Measurements from ENCODE around the gene TNFRSF1A. TPM values are rescaled to one million over a fixed set of nuclear protein-coding genes. Genes with fewer than 3 reads are reported as not detected.

Gene TNFRSF1A
- total RNA-seq (56.1 TPM), polyA plus RNA-seq (223 TPM)

DNA sequence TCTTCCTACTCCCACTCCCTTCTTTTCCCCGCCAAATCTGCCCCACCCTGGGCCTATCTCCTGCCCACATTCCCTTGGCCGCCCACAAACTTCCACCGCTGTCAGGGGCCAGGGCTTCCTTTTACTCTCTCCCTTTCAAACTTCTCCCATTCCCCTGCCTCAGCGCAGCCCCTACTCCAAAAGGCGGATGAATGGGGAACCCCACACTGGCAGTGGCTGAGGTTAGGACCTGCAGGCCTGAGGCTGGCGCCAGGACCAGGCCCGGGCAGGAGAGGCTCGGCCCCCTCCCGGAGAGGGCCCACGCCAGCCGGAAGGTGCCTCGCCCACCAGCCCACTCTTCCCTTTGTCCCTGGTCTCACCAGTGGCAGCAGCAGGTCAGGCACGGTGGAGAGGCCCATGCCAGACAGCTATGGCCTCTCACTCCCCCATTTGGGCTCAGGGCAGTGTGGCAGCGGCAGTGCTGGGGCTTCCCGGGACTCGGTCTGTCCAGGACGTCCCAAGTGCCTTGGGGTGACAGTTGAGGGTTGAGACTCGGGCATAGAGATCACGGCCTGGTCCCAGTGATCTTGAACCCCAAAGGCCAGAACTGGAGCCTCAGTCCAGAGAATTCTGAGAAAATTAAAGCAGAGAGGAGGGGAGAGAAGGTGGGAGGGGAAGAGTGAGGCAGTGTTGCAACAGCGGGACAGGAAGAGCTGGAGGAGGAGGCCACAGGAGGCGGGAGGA is at the start of gene TNFRSF1A:
TSS of gene TNFRSF1A (minus strand) at position 660 of the 723 bp plus-strand sequence. CDS start at position 398, 262 bp downstream.
- under 1% methylated on average over 21 of the region's 21 CpGs for WGBS
- H3K4me1 ChIP-seq (ENCODE audit: insufficient read depth) = no peaks in the 10 kb centered on the region
- no peaks in the 10 kb centered on the region for H3K36me3 ChIP-seq (ENCODE audit: insufficient read depth)
- DNase-seq (ENCODE audit: extremely low spot score) = peak; percentile 79
- peak within 1 kb of the TSS; percentile 75 for H3K4me3 ChIP-seq (ENCODE audit: low read depth, low read length)
- peak within 1 kb of the TSS; percentile 95 for H3K27ac ChIP-seq (ENCODE audit: low read depth)

DNA sequence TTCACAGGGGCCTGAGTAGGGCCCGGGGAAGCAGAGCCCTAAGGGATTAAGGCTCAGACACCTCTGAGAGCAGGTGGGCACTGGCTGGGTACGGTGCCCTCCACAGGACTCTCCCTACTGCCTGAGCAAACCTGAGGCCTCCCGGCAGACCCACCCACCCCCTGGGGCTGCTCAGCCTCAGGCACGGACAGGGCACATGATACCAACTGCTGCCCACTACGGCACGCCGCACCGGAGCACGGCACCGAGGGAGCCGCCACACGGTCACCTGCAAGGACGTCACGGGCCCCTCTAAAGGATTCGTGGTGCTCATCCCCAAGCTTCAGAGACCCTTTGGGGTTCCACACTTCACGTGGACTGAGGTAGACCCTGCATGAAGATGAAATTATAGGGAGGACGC is 49.1 kb upstream of the TNFRSF1A start:
- no peaks in the 10 kb centered on the region for H3K4me1 ChIP-seq (ENCODE audit: insufficient read depth)
- no peak overlapping the region for H3K27ac ChIP-seq (ENCODE audit: low read depth)
- DNase-seq (ENCODE audit: extremely low spot score) = no peak
- H3K4me3 ChIP-seq (ENCODE audit: low read depth, low read length) = no peak overlapping the region
- WGBS = 88% methylated on average over 17 of the region's 17 CpGs
- H3K36me3 ChIP-seq (ENCODE audit: insufficient read depth) = peaks cover 5% of the 10 kb centered on the region

DNA sequence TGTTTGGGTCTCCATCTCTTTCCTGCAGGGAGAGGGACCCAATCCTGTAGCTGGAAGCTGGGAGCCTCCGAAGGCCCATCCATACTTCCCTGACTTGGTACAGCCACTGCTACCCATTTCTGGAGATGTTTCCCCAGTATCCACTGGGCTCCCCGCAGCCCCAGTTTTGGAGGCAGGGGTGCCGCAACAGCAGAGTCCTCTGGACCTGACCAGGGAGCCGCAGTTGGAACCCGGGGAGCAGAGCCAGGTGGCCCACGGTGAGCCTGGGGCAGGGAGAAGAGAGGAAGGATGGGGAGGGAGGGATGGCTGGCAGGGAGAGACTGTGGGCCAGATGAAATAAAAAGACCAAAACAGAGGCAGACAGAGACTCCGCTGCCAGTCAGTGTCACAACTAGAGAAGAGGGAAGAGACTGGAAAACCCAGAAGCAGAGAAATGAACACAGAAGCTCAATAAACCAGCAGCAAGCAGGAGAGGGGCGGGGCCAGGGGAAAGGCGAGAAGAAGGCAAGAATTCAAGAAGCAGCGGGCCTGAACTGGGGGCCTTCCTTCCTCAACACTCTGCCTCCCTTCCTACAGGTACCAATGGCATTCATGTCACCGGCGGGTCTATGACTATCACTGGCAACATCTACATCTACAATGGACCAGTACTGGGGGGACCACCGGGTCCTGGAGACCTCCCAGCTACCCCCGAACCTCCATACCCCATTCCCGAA is 48.4 kb upstream of the TNFRSF1A start:
- WGBS = 76% methylated on average over 15 of the region's 15 CpGs
- Histone ChIP-seq H3K36me3 (ENCODE audit: insufficient read depth) (peaks cover 5% of the 10 kb centered on the region), H3K4me1 (ENCODE audit: insufficient read depth) (no peaks in the 10 kb centered on the region), H3K4me3 (ENCODE audit: low read depth, low read length) (no peak overlapping the region), H3K27ac (ENCODE audit: low read depth) (no peak overlapping the region)
- no peak for DNase-seq (ENCODE audit: extremely low spot score)

DNA sequence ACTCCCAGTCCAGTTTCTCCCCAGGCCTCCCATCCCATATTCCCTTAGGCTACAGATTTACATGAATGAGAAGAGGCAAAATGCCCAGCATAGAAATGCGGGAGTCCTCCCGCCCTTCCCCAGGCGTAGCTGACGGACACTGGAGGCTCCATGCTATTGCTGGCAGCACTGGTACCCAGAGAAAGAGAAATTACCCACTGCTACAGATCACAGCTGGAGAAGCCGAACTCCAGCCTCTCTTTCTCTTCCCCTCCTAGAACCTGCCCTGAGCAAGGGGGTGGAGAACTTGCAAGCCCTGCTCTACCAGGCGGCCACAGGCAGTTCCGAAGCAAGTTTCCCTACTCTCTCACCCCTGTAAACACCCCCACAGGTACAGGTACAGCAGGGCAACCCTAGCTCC is 45.7 kb upstream of the TNFRSF1A start:
- peaks cover 5% of the 10 kb centered on the region for H3K36me3 ChIP-seq (ENCODE audit: insufficient read depth)

DNA sequence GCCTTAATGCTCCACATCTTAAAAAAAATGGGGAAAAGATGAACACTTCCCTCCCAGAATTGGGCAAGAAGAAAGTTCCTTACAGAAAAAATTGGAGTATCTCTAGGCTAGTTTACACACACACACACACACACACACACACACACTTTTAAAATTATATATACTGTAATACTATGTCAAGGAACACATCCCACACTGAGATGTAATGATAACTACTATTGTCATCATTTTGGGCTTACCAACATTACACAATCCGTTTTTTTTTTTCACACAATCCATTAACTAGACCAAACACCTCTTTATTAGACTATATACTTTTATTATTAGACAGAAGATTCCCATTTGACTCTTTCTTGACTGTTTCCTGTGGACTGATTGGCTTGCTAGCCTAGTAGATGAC is 44.6 kb upstream of the TNFRSF1A start:
- WGBS = 59% methylated on average over 1 of the region's 1 CpG
- no peak for DNase-seq (ENCODE audit: extremely low spot score)
- Histone ChIP-seq H3K4me1 (ENCODE audit: insufficient read depth) (peaks cover 2% of the 10 kb centered on the region), H3K27ac (ENCODE audit: low read depth) (no peak overlapping the region), H3K36me3 (ENCODE audit: insufficient read depth) (peaks cover 5% of the 10 kb centered on the region), H3K4me3 (ENCODE audit: low read depth, low read length) (no peak overlapping the region)

More for the DNA sequence above, 45.7 kb upstream of the TNFRSF1A start:
- Histone ChIP-seq H3K4me3 (ENCODE audit: low read depth, low read length) (no peak overlapping the region), H3K27ac (ENCODE audit: low read depth) (no peak overlapping the region), H3K4me1 (ENCODE audit: insufficient read depth) (peaks cover 2% of the 10 kb centered on the region)
- WGBS = 86% methylated on average over 7 of the region's 7 CpGs
- DNase-seq (ENCODE audit: extremely low spot score) = no peak

DNA sequence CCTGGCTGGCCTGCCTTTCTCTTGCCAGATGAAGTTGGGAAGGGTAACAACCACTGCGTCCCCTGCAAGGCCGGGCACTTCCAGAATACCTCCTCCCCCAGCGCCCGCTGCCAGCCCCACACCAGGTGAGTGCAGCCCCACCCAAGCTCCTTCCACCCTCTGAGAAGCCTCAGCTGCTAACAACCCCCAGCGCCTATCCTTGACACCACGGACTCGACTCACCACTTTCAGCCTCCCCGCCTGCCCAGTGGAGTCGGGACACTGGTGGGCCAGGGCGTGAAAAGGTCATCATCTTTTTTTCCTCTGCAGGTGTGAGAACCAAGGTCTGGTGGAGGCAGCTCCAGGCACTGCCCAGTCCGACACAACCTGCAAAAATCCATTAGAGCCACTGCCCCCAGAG is 44.2 kb upstream of the TNFRSF1A start:
- DNase-seq (ENCODE audit: extremely low spot score) = no peak
- Histone ChIP-seq H3K36me3 (ENCODE audit: insufficient read depth) (peaks cover 5% of the 10 kb centered on the region), H3K27ac (ENCODE audit: low read depth) (no peak overlapping the region), H3K4me1 (ENCODE audit: insufficient read depth) (peaks cover 2% of the 10 kb centered on the region), H3K4me3 (ENCODE audit: low read depth, low read length) (no peak overlapping the region)
- WGBS = 82% methylated on average over 11 of the region's 11 CpGs

DNA sequence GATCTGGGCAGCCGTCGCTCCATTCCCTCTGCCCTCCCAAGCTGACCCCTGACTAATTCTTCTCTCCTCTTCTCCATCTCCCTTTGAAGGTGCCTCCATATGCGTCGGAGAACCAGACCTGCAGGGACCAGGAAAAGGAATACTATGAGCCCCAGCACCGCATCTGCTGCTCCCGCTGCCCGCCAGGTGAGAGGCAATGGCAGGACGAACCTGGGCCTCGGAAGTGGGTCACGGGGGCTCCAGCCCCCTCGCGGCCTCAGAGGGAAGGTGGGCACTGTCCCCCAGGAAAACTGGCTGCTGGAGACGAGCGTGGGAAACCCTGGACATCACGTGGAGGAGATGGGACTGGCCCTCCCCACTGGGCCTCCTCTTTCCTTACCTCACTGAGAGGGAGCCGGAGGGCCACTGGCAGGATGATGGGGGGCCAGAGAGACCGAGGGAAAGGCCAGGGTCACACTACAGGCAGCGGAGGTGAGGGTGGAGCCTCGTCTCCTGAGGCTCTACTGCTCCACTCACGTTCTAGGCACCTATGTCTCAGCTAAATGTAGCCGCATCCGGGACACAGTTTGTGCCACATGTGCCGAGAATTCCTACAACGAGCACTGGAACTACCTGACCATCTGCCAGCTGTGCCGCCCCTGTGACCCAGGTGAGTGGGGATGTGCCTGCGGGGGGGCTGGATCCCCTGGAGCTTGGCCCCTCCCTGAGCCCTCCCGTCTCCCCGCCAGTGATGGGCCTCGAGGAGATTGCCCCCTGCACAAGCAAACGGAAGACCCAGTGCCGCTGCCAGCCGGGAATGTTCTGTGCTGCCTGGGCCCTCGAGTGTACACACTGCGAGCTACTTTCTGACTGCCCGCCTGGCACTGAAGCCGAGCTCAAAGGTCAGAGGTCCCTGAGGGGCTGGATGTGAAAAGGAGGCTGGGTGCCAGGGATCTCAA is 42.9 kb upstream of the TNFRSF1A start:
- Histone ChIP-seq H3K4me3 (ENCODE audit: low read depth, low read length) (peak overlapping the region; percentile 63), H3K4me1 (ENCODE audit: insufficient read depth) (peaks cover 2% of the 10 kb centered on the region), H3K36me3 (ENCODE audit: insufficient read depth) (peaks cover 3% of the 10 kb centered on the region), H3K27ac (ENCODE audit: low read depth) (peak overlapping the region; percentile 83)
- no peak for DNase-seq (ENCODE audit: extremely low spot score)
- WGBS = 53% methylated on average over 36 of the region's 36 CpGs

DNA sequence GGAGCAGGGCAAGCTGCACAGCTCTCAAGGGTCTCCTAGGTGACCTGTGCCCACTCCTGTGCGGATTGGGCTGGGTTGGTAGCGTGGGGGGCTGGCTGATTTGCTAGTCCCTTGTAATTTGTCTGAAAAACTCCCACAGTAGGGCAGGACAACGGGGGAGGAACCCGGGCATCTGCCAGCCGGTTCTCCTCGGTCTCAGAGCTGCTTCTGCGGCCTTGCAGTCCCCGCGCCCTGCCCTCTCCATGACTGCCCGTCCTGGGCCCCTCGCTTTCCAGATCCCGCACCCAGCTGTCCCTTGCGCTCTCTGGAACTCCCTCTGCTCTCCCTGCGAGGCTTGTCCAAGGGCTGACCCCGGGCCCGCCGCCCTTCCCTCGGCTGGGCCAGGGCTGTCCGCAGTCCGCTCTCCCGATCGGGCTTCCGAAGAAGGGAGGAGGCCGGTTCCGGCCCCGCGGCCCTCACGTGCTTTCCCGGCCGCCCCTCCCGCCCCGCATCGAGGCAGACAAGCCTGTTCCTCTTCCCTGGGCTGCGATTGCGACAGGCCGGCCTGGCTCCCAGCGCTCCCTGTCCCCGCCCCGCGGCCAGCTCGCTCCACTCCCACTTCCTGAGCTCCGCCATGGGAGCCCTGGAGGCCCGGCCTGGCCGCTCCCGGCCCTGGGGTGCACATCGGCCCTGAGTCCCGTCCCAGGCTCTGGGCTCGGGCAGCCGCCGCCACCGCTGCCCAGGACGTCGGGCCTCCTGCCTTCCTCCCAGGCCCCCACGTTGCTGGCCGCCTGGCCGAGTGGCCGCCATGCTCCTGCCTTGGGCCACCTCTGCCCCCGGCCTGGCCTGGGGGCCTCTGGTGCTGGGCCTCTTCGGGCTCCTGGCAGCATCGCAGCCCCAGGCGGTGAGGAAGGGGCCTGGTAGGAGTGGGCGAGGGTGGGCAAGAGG is 42.0 kb upstream of the TNFRSF1A start, which contains the start of gene LTBR:
TSS of gene LTBR (plus strand) at position 591 of the 927 bp plus-strand sequence. CDS start at position 788, 197 bp downstream.
- 4% methylated on average over 62 of the region's 62 CpGs for WGBS
- peaks cover 2% of the 10 kb centered on the region for H3K4me1 ChIP-seq (ENCODE audit: insufficient read depth)
- peak within 1 kb of the TSS; percentile 63 for H3K4me3 ChIP-seq (ENCODE audit: low read depth, low read length)
- peaks cover 3% of the 10 kb centered on the region for H3K36me3 ChIP-seq (ENCODE audit: insufficient read depth)
- peak; percentile 76 for DNase-seq (ENCODE audit: extremely low spot score)
- H3K27ac ChIP-seq (ENCODE audit: low read depth) = peak within 1 kb of the TSS; percentile 94

DNA sequence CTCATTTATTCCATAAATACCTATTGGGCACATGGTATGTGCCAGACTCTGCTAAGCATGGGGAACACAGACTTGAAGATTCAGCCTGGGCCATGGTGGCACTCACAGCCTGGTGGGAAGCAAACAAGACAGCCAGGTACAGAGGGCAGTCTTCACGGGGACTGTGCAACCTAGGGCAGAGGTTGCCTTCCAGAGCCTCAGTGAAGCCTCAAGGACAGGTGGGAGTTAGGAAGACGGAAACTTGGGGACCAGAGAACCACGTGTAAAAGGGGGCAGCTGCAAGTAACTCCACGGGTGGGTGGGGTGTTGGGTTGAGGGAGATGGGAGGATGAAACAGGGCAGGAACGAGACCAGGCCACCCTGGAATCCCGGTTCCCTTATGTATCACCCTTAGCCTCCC is 41.1 kb upstream of the TNFRSF1A start:
- no peak overlapping the region for H3K4me3 ChIP-seq (ENCODE audit: low read depth, low read length)
- DNase-seq (ENCODE audit: extremely low spot score) = no peak
- H3K36me3 ChIP-seq (ENCODE audit: insufficient read depth) = no peaks in the 10 kb centered on the region
- peaks cover 2% of the 10 kb centered on the region for H3K4me1 ChIP-seq (ENCODE audit: insufficient read depth)
- WGBS = 86% methylated on average over 6 of the region's 6 CpGs
- H3K27ac ChIP-seq (ENCODE audit: low read depth) = peak overlapping the region; percentile 94

DNA sequence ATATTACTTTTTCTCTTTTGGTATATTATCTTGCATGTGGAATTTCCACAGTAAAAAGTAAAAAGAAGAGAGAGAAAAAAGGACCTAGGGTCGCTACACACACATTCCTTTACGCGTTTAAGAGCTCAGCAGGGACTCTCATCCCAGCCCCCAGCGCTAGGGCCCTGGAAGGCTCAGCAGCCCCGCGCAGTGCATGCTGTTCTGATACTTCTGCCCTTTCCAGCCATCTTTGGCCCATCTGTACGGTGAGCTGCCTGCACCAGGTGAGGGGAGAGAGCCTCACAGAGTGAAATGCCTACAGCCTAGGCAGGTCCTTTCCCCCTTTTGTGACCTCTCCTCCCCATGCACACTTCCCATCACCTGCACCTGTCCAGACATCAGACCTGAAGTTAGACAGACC is 40.5 kb upstream of the TNFRSF1A start:
- H3K36me3 ChIP-seq (ENCODE audit: insufficient read depth) = no peaks in the 10 kb centered on the region
- H3K27ac ChIP-seq (ENCODE audit: low read depth) = no peak overlapping the region
- peaks cover 2% of the 10 kb centered on the region for H3K4me1 ChIP-seq (ENCODE audit: insufficient read depth)
- DNase-seq (ENCODE audit: extremely low spot score) = no peak
- H3K4me3 ChIP-seq (ENCODE audit: low read depth, low read length) = no peak overlapping the region
- WGBS = 85% methylated on average over 7 of the region's 7 CpGs

DNA sequence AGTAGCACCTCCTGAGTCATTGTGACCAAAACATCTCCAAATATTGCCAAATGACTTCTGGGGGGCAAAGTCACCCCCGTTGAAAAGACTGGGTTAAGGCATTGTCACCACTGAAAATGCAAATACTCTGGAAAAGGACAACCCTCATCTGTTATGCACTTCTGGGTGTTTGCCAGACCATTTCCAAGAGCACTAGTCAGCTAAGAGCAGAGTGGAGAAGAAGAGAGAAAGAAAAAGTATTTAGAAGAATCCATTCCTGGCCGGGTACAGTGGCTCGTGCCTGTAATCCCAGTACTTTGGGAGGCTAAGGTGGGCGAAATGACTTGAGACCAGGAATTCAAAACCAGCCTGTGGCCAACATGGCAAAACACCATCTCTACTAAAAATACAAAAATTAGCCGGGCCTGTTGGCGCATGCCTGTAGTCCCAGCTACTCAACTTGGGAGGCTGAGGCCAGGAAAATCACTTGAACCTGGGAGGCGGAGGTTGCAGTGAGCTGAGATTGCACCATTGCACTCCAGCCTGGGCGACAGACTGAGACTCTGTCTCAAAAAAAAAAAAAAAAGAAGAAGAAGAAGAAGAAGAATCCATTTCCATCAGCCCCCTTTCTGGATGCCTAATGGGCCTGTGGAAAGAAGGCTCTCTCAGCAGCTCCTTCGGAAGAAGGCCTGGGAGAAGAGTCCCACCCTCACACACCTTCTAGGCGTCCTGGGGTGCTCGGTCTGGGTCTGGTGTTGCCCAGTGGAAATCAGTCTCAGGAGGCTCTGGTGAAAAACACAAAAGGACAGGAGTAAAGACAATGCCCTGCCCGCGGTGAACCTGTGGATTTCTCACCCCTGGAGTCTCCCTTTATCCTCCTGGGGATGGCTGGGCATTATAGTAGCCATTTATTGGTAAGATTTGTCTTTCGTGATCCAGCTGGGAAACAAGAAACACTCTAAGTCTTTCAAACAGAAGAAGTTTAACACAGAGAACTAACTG is 38.6 kb upstream of the TNFRSF1A start:
- DNase-seq (ENCODE audit: extremely low spot score) = no peak
- 76% methylated on average over 14 of the region's 14 CpGs for WGBS
- H3K4me3 ChIP-seq (ENCODE audit: low read depth, low read length) = no peak overlapping the region

More for the DNA sequence above, 38.6 kb upstream of the TNFRSF1A start:
- no peak overlapping the region for H3K27ac ChIP-seq (ENCODE audit: low read depth)
- H3K36me3 ChIP-seq (ENCODE audit: insufficient read depth) = no peaks in the 10 kb centered on the region
- peaks cover 4% of the 10 kb centered on the region for H3K4me1 ChIP-seq (ENCODE audit: insufficient read depth)
